Spleen (tissue), 7 donors: Measurements from ENCODE around the gene GET4.

Experiments
- POLR2A ChIP-seq, 3 donors: fragments of 450-650 bp; IDR thresholded peaks; one replicate each; pipeline ENCODE4 v1.5.1; 2017; ENCODE audit warnings: antibody characterized with exemption in 3 of 3, mild to moderate bottlenecking in 1 of 3
- TF ChIP-seq, protein P1 (sequence below), 11 experiments: fragments of 200-600 bp in 7 of 11; fragments of 450-650 bp in 4 of 11; sonication (generic) in 4 of 11; IDR thresholded peaks in 8 of 11; conservative IDR thresholded peaks in 3 of 11; 1 replicate in 7 of 11; 2 replicates in 4 of 11; pipeline versions ENCODE4 v1.4.0 to v1.8.0; 2016 to 2021; ENCODE audit warnings: antibody characterized with exemption in 11 of 11, inconsistent platforms in 4 of 11, mild to moderate bottlenecking in 1 of 11
- donor health status: DM: no; HTN: no; CAD: no; lungs with moderate emphysema.
- donor health status: DM: no; HTN: no; CAD: no.
- donor health status: DM: no; HTN: no; CAD: no.

DNA sequence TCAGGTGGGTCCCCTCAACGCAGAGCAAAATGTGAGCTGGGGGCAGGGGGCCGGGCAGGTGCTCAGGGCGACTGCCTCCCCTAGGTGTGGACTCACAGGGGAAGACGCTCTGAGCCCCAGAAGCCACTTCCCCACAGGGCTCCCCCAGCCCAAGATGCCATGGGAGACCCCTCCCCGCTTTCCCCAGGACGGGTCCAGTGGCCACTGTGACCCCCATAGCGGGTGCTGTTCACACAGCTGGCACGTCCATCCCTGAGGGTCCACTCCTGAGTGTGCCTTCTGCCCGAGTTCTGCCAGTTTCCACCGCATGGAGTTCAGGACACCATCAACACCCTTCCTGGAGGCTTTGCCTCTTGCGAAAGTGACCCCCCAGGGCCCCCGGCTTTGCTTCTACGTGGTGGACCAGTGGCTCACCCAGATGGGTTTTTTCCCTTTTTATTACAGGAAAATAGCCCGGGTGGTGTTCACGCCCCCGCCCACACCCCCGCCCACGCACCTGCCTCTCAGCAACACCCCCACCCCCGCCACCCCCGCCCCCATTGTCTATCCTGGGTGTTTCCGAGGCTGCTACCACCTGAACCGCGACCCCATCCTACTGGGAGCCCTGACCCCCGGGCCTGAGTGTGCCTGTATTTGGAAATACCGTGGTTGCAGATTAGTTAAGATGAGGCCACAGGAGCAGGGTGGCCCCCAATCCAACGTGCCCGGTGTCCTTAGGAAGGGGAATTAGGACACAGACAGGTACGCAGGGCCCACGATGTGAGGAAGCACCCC lies 46.2 kb downstream of the GET4 start:
- TF ChIP-seq POLR2A (IDR thresholded peaks at IDR 0.05): no peak
- TF ChIP-seq, protein P1, sequence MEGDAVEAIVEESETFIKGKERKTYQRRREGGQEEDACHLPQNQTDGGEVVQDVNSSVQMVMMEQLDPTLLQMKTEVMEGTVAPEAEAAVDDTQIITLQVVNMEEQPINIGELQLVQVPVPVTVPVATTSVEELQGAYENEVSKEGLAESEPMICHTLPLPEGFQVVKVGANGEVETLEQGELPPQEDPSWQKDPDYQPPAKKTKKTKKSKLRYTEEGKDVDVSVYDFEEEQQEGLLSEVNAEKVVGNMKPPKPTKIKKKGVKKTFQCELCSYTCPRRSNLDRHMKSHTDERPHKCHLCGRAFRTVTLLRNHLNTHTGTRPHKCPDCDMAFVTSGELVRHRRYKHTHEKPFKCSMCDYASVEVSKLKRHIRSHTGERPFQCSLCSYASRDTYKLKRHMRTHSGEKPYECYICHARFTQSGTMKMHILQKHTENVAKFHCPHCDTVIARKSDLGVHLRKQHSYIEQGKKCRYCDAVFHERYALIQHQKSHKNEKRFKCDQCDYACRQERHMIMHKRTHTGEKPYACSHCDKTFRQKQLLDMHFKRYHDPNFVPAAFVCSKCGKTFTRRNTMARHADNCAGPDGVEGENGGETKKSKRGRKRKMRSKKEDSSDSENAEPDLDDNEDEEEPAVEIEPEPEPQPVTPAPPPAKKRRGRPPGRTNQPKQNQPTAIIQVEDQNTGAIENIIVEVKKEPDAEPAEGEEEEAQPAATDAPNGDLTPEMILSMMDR (IDR thresholded peaks at IDR 0.05 in 8 of 11, conservative IDR thresholded peaks at IDR 0.05 in 3 of 11): no peak
